Measurements from ENCODE around the gene CLRN2. TPM values are rescaled to one million over a fixed set of nuclear protein-coding genes. Genes with fewer than 3 reads are reported as not detected.

Gene CLRN2
- polyA plus RNA-seq, 12 donors, result 0.29 TPM; not detected in 11

Other genes starting within 250 kb of the CLRN2 start
- gene QDPR, start 3.1 kb upstream of the CLRN2 start, polyA plus RNA-seq (ENCODE audit: insufficient read length in 12 of 12), result 100 to 1,000 TPM in 3 of 12 donors, 10 to 100 TPM in 8, not detected in 1; 34.4 to 105 (median 73.8) TPM
- gene LAP3, start 62.0 kb downstream of the CLRN2 start, polyA plus RNA-seq (ENCODE audit: insufficient read length in 12 of 12), result 10 to 100 TPM in 11 of 12 donors, not detected in 1; 37.7 to 54.0 (median 45.7) TPM
- 10 to 100 TPM; 24.9 to 95.0 (median 30.9) TPM for gene MED28, start 99.5 kb downstream of the CLRN2 start, polyA plus RNA-seq (ENCODE audit: insufficient read length in 12 of 12)